GM19452 (cell line): ENCODE results near the gene C2orf92.
"Not testable (repeated sequence)": the region's sequence is repeated elsewhere in the genome, so short reads cannot be mapped to it uniquely, and the experiment has no call there.

Experiments used
- ATAC-seq: cut with Tn5 transposase; IDR thresholded peaks from one replicate; pipeline ENCODE4 v1.9.1; 2021; ENCODE audit not compliant: unreplicated experiment

C2orf92 gene

GRCh38 chr2:97669448-97669847 lies at the start of gene C2orf92:
Gene C2orf92, plus strand, starts transcription at chr2:97669713. Its CDS starts 76 bp downstream, at chr2:97669789.
- no peak for ATAC-seq

GRCh38 chr2:97620492-97620891 lies 49.0 kb upstream of the C2orf92 start:
- not testable (repeated sequence) for ATAC-seq

- not testable (repeated sequence) for ATAC-seq
These were observed 46.5 kb upstream of the C2orf92 start for GRCh38 chr2:97622976-97623375.

- ATAC-seq, result not testable (repeated sequence)
These were observed 44.0 kb upstream of the C2orf92 start for GRCh38 chr2:97625354-97626048.

GRCh38 chr2:97626049-97626430 lies 43.5 kb upstream of the C2orf92 start:
- not testable (repeated sequence) for ATAC-seq

- ATAC-seq, result no peak
These were observed 25.3 kb upstream of the C2orf92 start for GRCh38 chr2:97644023-97644717.

- no peak for ATAC-seq
These were observed 24.3 kb upstream of the C2orf92 start for GRCh38 chr2:97645112-97645694.

- ATAC-seq, result peak; percentile 88
These were observed 23.6 kb upstream of the C2orf92 start, which contains the start of gene COX5B for GRCh38 chr2:97645695-97646629. Gene COX5B, plus strand, starts transcription at chr2:97646062. Its CDS starts 25 bp downstream, at chr2:97646087.

GRCh38 chr2:97646977-97647376 lies 22.5 kb upstream of the C2orf92 start:
- ATAC-seq, result no peak

- no peak for ATAC-seq
These were observed 18.4 kb upstream of the C2orf92 start for GRCh38 chr2:97651114-97651513.

- no peak for ATAC-seq
These were observed 16.0 kb upstream of the C2orf92 start for GRCh38 chr2:97653473-97653872.

GRCh38 chr2:97653874-97654273 lies 15.6 kb upstream of the C2orf92 start:
- ATAC-seq, result no peak

GRCh38 chr2:97654309-97654708 lies 15.2 kb upstream of the C2orf92 start:
- no peak for ATAC-seq

GRCh38 chr2:97654791-97655190 lies 14.7 kb upstream of the C2orf92 start:
- ATAC-seq, result no peak

- no peak for ATAC-seq
These were observed 13.3 kb upstream of the C2orf92 start for GRCh38 chr2:97656129-97656755.

- ATAC-seq, result no peak
These were observed 12.5 kb upstream of the C2orf92 start for GRCh38 chr2:97656905-97657587.

- no peak for ATAC-seq
These were observed 11.4 kb upstream of the C2orf92 start for GRCh38 chr2:97657986-97658690.

GRCh38 chr2:97658691-97659157 lies 10.8 kb upstream of the C2orf92 start:
- ATAC-seq, result no peak
